Amniotic epithelial cell (primary cell): Measurements from ENCODE around the gene TTLL5.
"Not testable (repeated sequence)": the region's sequence is repeated elsewhere in the genome, so short reads cannot be mapped to it uniquely, and the experiment has no call there.

Experiments used
- DNase-seq: peaks from one replicate; pipeline ENCODE4 v3.0.0-alpha.2; 2010; ENCODE audit warnings: low read depth

TTLL5 gene

DNA sequence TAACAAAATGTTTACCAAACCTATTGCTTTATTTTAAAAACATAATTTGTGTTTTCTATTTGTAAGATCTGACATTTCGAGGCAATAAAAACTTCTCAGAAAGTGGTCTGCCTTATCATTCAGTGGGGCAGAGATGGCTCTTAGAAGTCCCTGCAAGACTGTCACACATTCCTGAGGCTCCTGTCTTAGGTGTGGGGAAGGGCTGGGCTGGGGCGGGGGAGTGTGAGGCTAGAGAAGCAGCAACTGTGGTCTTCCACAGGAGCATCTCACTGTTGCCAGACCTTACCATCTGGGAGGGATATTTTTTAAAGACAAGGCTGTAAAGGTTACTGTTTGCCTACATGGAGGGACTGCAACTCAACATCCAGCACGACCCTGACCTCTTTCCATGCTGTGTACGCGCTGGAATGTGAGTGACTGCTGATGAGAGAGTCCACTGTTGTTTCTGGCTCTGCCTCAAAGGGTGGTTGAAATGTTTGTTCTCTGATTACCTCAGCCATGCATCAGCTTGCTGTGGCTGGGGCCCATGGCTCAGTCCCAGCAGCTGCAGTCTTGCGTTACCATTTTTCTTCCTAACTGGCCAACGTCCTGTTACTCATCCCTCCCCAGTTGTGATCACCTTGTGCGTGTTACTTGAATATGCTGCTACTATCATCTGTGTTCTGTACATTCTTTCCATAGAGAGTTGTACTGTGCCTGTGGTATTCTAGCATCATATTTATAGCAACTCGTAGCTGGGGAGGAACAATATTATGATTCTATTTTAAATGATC is 12.8 kb upstream of the TTLL5 start:
- DNase-seq: peak; percentile 97

DNA sequence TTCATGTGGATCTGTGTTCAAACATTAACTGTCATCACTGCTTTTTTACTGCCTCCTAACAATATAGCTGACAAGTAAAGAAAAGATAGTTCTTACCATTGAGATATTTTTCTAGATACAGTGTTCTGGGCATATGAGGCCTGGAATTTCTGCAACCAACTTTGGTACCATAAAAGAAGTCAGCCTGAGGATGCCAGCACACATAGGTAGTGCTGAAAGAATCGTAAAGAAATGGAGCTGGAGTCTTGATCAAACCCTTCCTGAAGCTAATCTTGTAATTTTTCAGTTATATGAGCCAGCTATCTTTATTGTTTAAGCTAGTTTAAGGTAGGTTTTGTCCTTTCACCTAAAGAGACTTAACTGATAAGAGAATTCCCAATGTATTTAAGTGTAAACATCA is 11.7 kb upstream of the TTLL5 start:
- DNase-seq: no peak

DNA sequence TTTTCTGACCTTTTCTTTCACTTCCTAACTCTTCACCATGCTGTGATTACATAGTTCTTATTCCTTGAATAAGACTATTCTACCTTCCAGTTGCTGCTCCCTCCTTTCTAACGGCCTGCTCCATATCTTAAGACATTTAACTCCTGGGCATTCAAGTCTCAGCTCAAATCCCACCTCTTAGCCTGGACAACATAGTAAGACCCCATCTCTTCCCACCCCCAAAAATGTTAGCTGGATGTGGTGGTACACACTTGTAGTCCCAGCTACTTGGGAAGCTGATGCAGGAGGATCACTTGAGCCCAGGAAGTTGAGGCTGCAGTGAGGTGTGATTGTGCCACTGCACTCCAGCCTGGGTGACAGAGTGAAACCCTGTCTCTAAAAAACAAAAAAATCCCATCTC is 11.3 kb upstream of the TTLL5 start:
- no peak for DNase-seq

DNA sequence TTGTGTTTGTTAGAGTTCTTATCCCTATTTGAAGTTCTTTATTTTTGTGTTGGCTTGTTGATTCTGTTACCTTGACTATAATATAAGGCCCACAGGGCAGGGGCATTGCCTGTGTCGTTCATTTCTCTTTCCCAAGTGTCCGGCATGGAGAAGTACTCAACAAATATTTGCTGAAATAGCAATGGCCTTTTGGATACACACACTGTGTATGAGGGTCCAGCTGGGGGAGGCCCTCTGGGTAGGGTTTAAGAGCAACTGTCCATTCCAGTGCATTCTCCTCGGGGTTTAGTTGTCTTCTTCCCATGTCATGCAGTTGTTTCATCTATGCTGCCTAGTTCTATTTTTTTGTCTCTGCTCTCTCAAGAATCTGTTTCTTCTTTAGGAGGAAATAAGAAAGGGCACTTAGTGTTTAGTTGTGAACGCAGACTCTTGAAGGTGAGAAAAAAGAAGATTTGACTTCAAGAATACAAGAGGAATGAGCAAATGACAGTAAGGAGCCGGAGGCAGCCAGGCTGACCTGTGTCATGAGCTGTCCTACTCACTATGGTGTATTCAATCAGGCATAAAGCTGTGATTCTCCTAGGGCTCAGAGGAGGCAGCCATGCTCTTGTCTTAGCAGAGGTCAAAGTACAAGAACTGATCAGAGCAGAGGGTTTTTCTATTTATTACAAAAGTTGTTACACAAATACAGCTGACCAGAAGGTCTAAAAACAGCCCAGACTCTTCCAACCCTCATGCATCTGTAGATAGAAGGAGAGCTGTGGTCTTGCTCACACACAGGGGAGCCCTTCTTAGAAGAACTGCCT is 10.6 kb upstream of the TTLL5 start:
- DNase-seq: no peak

DNA sequence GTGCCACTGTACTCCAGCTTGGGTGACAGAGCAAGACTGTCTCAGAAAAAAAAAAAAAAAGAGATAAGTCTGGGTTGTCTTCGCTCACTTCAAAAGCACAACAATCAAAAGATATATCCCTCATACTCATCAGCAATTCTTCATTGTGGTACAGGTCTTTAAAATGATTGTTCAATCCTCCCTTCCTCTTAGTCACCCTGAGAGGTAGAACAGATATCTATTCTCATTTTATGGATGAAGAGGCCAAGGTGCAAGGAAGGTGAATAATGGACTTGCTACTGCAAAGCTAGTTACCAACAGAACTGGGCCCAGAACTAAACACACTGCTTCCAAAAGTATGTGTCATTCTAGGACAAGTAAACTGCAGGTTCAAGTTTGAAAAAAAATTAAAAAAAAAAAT is 7.5 kb upstream of the TTLL5 start:
- DNase-seq: no peak

DNA sequence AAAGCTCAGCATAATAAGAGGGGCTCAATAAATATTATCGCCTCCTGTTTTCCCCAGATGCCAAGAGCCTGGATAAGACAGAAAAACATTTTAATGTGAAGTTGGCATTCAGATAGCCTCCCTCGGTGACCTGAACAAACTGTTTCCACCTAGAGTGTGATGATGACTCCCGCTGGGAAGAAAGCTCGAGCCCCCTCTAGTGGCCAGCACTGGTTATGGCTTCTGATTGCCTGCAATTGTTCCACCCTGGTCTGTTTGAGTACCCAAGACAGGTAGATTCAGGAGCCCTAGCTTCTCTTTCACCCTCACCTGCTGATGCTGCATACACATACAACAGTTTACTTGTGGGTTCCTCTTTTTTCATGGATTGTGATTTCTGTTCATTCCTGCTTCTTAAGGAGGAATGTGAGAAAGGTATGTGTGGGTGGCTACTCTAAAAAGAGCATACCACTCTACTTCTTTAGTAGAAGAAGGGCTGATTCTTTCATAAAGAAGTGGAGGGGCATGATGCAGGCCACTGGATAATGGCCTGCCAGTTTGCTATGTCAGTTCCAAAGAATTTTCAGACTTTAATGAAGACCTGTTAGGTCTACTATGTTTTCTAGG is 6.8 kb upstream of the TTLL5 start:
- DNase-seq: peak; percentile 55

DNA sequence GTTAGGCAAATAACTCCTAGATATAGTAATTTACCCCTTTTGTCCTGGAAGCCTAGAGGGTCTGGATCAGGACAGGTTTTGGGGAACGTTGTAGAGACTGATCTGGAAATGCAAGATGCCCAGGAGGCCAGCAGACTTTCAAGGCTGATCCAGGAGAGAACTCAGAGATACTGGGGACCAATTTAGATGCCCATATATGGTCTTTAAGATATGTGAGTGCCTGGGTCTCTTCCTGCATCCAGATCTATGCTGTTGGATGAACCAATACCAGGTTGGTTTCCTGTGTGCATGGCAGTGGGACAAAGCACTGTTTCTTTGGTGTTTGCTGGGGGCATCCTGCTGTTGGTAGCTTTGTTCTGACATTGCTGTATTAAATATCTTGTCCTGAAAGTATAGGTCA is 5.8 kb upstream of the TTLL5 start:
- DNase-seq: no peak

DNA sequence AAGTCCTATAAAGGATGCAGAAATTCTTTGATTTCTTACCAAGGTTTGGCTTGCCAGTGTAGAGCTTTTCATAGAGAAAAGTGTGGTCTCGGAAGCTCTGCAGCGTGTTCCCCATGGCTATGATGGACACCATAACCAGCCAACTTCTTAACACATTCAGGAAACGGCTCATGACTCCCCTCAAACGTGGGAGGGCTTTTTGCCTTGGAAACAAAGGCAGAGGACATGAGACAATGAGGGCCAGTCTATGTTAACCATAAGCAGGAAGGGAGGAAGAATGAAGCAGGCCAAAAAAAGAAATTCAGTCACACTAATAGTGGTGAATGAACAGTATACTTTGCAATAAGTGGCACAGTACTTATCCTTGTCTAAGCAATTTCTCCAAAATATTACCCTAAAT is 3.7 kb upstream of the TTLL5 start:
- DNase-seq: no peak

DNA sequence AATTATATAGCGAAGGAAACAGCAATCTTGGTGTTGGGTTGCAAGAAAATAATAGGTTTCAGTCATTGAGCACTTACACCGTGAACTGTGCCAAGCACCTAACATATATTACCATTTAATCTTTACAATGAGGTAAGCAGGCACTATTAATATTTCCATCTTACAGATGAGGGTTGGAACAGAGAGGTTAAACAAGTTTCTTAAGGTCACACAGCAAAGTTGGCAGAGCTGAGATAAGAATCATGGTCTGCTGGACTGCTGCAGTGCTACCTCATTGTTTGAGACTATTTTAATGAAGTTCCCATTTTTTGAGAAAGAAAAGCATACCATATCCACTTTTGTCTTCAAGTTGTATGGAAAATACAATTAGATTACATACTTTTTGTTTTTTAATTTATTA is 2.1 kb upstream of the TTLL5 start:
- DNase-seq: no peak

DNA sequence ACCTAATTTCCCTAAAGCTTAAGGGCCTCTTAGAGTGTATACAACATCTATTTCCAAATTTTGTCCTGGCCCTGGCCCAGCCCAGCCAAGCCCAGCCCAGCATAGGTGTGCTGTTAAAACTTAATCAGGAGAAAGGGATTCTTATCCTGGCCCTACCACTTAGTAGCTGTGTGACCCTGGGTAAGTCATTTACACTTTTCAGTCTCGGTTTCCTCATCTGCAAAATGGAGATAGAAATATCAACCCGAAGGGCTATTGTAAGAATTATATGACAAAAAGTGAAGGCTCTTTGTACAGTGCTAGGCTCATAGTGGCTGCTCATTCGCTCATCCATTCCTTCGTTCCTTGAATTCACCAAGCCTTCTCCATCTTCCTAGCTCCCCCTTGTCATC is 812 bp upstream of the TTLL5 start:
- DNase-seq: no peak

DNA sequence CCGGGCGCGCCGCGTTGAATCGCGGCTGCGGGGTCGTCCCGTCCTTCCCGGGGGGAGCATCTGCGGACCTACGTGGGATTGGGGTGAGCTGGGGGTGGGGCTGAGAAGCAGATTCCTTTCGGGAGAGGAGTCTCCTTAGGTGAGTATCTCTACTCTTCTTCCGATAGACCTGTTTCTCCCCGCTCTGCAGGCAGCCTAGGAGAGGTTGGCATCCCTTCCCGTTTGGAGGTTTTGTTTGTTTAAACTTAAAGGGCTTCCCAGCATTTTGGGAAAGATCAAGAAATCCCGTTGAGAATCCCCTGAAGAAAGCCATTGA is 411 bp downstream of the TTLL5 start:
- DNase-seq: no peak

DNA sequence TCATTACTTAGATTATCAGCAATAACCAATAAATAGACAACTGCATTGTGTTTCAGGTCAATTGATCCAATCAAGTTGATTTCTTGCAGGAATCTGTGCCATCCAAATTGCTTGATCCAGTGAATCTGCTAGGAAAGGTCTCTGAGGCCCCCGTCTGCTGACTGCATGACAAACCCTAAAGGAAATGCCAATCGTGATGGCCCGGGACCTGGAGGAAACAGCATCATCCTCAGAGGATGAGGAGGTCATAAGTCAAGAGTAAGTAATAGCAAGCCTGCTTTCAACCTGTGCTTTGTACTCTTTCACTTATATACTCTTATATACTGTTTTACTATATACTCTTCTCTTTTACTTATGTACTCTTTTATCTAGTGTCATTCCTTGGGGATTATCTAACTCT is 1.9 kb downstream of the TTLL5 start:
- no peak for DNase-seq

DNA sequence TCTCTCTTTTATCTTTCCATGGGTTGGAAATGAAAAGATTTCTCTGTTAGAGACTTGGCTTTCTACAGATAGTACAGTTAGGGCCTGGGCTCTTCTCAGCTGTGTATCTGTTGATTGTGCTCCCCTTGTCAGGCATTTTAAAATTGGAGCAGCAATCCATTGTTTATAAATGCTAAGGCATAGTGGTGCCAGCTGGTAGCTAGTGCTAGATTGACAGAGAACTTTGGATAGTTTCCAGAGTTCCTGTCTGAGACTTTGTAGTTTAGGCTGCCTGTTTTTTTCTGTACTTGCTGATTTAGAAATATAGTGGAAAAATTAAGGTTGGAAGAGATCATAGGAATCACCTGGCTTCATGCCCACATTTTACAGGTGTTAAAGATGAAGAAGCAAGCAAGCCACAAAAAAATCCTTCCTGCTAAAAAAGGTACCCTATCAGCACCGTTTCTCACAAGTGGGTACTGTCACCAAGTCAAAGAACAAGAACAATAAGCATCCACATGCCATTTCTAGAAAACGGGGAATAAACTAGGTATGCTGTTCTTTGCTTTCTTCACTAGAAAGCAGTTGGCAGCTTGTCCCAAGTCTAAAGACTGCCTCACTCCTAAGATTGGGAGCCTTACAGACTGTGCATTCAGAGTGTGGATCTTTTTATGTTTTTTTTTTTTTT is 6.2 kb downstream of the TTLL5 start:
- no peak for DNase-seq

DNA sequence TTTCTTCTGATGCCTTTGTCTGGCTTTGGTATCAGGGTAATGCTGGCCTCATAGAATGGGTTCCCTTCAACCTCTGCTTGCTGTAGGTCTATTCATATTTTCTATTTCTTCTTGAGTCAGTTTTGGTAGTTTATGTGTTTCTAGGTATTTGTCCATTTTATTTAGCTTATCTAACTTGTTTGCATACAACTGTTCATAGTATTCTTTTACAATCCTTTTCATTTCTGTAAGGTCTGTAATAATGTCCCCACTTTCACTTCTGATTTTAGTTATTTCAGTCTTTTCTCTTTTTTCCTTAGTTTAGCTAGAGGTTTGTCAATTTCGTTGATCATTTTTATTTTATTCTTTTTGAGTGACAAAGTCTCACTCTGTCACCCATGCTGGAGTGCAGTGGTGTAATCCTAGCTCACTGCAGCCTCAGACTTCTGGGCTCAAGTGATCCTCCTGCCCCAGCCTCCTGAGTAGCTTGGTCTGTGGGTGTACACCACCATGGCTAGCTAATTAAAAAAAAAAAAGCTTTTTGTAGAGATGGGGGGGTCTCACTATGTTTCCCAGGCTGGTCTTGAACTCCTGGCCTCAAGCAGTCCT is 11.7 kb downstream of the TTLL5 start:
- DNase-seq: no peak

DNA sequence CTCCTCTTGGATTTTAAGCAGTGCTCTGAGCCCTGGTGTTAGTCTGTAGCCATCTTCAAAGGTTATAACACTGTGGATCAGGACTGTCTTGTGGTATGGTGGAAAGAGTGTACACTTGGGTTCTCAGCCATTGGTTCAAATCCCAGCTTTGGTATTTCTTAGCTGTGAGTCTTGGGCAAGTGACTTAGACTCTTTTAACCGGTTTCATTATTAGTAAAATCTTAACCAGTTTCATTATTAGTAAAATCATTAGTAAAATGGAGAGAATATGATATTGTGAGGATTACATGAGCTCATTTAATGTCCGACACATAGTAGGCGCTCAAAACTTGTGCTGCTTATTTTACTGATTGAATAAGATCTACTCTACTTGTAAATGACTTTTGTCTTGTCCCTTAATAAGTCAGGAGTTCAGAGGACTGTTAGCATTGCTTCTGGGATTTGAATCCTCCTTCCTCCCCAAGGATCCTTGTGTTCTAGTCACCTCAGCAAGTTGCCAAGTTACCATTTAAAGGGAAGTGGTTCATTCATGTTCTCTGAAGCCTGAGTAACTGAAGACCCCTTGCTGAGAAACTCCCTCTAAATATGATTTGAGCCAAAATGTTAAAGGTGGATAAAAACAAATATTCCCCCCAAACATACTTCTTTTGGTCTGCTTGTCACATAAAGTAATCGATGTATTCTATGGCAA is 12.4 kb downstream of the TTLL5 start:
- no peak for DNase-seq

DNA sequence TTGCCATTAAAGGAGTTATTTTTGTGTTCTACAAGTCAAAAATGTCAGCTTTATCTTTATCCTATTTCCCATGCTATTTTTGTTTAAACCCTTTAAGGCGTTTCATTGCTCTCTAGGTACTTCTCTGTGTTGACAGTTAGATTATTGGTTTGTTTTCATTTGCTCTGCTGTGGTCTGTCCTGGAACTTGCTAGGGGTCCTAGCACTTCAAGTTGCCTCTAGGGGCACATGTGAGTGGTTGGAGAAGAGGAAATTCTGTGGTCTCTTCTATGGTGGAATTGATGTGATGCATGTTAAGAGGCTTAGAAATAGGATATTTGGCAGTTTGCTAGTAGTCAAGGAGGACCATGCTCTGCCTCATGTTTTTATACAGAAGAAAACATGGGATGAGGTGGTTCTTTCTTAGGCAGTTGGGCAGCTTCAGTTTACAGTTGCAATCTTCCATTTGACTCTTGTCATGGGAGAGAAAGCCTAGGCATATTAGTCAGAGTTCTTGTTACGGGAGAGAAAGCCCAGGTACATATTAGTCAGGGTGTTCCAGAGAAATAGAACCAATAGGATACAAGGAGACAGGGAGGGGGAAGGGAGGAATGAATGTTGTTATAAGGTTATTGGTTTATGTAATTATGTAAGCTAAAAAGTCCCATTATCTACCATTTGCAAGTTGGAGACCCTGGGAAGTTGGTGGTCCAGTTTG is 14.4 kb downstream of the TTLL5 start:
- DNase-seq: peak; percentile 28

DNA sequence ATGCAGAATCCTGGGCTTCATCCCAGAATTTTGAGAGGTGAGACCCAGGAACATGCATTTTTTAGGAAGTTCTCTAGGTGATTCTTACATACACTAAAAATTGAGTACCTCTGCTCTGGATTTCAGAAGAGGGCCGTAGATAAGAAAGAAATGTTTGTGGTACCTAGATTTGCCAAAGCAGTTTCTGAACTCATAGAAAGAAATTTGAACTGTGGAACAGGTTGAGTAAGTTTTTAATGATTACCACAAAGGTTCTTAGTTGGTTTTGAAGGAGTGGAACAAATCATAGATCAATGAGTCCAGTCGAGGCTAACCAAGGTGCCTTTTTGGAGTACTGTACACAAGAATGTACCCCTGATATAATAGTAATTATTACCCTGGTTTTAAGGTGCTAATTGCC is 24.9 kb downstream of the TTLL5 start:
- DNase-seq: no peak

DNA sequence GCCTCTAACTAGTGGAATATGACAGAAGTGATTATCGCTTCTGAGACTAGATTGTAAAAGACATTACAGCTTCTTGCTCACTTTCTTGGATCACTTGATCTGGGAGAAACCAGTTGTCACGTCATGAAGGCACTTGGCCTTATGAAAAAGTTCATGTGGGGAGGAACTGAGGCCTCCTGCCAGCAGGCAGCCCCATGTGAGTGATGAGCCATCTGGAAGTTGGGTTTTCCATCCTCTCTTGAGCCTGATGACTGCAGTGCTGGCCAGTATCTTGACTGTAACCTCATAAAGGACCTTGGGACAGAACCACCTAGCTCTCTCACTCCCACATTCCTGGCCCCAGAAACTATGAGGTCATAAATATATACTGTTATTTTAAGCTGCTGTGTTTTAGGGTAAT is 28.0 kb downstream of the TTLL5 start:
- DNase-seq: peak; percentile 47

DNA sequence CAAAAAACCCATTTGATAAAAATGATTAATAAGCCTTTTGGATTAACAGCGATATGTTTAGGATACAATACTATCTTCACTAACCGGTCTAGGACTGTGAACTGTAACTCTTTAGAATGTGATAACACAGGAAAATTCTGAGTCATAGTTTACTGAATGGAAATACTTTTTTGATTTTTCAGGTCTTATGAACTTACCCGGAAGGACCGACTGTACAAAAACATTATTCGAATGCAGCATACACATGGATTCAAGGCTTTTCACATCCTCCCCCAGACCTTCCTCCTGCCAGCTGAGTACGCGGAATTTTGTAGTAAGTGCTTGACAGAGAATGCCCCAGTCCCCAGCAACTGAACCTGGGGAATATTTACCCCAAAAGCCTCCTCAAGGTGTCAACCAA is 29.0 kb downstream of the TTLL5 start:
- DNase-seq: peak; percentile 63

DNA sequence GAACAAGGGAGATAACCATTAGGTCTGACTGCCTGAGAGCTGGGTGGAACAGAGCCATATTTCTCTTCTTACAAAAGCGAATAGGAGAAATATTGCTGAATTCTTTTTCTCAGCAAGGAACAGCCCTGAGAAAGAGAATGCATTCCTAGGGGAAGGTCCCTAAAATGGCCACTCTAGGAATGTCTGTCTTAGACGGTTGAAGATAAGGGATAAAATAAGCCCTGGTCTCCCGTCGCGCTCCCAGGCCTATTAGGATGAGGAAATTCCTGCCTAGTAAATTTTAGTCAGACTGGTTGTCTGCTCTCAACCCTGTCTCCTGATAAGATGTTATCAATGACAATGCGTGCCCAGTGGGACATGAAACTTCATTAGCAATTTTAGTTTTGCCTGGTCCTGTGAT is 34.0 kb downstream of the TTLL5 start:
- DNase-seq: not testable (repeated sequence)

DNA sequence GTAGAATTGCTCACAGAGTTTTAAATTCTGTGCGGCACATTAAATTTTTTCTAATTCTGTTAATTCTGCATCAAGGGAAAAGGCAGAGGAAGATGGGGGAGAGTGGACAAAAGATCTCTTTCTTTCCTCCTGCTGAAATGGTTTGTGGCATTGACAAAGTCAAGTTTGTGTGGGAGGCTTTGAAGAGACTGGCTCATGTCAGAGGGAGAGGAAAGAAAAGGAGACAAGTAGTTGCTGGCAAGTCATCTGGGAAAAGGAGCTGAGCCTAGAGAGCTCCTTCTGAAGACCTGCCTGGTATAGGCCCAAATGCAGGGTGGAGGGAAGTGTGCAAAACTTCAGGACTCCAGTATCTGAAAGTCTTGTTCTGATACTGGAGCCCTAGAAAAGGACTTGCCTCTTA is 36.3 kb downstream of the TTLL5 start:
- peak; percentile 3 for DNase-seq
